SK-N-SH (cell line): ENCODE measurements around the gene ISM1.

Experiments used
- EP300 ChIP-seq, 2 experiments: IDR thresholded peaks; 2 replicates each; pipeline versions ENCODE4 v1.4.0 to v1.6.1; 2012; ENCODE audit warnings: borderline replicate concordance in 1 of 2, low read depth in 1 of 2, low read length in 1 of 2
- EZH2phosphoT487 ChIP-seq: fragments of 200-600 bp; sonication (generic); IDR thresholded peaks from 2 replicates; pipeline ENCODE4 v1.6.1; 2017; ENCODE audit warnings: low read depth, mixed run types, mild to moderate bottlenecking, antibody characterized with exemption, moderate library complexity, borderline replicate concordance
- MAX ChIP-seq: IDR thresholded peaks from 2 replicates; pipeline ENCODE4 v1.4.0; 2012; ENCODE audit warnings: low read depth
- RFX5 ChIP-seq: IDR thresholded peaks from 2 replicates; pipeline ENCODE4 v1.6.1; 2012; ENCODE audit warnings: mild to moderate bottlenecking, improper control_type of control experiment, low read length
- TAF1 ChIP-seq: IDR thresholded peaks from 2 replicates; pipeline ENCODE4 v1.6.1; 2012; ENCODE audit warnings: low read depth, mild to moderate bottlenecking, low read length, moderate library complexity, borderline replicate concordance
- TEAD4 ChIP-seq: IDR thresholded peaks from 2 replicates; pipeline ENCODE4 v1.4.0; 2012; ENCODE audit warnings: mild to moderate bottlenecking, borderline replicate concordance; ENCODE audit not compliant: insufficient read depth
- TF ChIP-seq, protein P1 (sequence below): fragments of 200-600 bp; sonication (generic); IDR thresholded peaks from 2 replicates; pipeline ENCODE4 v1.6.1; 2017; ENCODE audit warnings: antibody characterized with exemption, mild to moderate bottlenecking, moderate library complexity

GRCh38 chr20:13200767-13201500 is 20.1 kb upstream of the ISM1 start:
- TF ChIP-seq, protein P1, sequence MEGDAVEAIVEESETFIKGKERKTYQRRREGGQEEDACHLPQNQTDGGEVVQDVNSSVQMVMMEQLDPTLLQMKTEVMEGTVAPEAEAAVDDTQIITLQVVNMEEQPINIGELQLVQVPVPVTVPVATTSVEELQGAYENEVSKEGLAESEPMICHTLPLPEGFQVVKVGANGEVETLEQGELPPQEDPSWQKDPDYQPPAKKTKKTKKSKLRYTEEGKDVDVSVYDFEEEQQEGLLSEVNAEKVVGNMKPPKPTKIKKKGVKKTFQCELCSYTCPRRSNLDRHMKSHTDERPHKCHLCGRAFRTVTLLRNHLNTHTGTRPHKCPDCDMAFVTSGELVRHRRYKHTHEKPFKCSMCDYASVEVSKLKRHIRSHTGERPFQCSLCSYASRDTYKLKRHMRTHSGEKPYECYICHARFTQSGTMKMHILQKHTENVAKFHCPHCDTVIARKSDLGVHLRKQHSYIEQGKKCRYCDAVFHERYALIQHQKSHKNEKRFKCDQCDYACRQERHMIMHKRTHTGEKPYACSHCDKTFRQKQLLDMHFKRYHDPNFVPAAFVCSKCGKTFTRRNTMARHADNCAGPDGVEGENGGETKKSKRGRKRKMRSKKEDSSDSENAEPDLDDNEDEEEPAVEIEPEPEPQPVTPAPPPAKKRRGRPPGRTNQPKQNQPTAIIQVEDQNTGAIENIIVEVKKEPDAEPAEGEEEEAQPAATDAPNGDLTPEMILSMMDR: no peak
- TF ChIP-seq EZH2phosphoT487 (no peak), TAF1 (no peak), TEAD4 (no peak), EP300 (IDR thresholded peaks at IDR 0.05; ENCODE audit: borderline replicate concordance in 1 of 2, low read depth in 1 of 2, low read length in 1 of 2) (no peak), RFX5 (no peak), MAX (no peak)
